BLaER1 (cell line): Measurements from ENCODE around the gene DHRS13.

Source experiments
- H3K27ac ChIP-seq: shearing (Covaris generic); formaldehyde crosslinking; 2 replicates; pipeline ENCODE4 v1.8.1; 2022
- H3K27me3 ChIP-seq: shearing (Covaris generic); formaldehyde crosslinking; 2 replicates; pipeline ENCODE4 v1.8.1; 2022
- H3K36me3 ChIP-seq: shearing (Covaris generic); formaldehyde crosslinking; 2 replicates; pipeline ENCODE4 v1.8.1; 2022
- H3K4me1 ChIP-seq: shearing (Covaris generic); formaldehyde crosslinking; 2 replicates; pipeline ENCODE4 v1.8.1; 2022
- H3K4me2 ChIP-seq: shearing (Covaris generic); formaldehyde crosslinking; 2 replicates; pipeline ENCODE4 v1.8.1; 2022
- H3K4me3 ChIP-seq: shearing (Covaris generic); formaldehyde crosslinking; 2 replicates; pipeline ENCODE4 v1.8.1; 2022
- H3K9ac ChIP-seq: shearing (Covaris generic); formaldehyde crosslinking; 2 replicates; pipeline ENCODE4 v1.8.1; 2022
- H3K9me3 ChIP-seq: shearing (Covaris generic); formaldehyde crosslinking; 2 replicates; pipeline ENCODE4 v1.8.1; 2022
- H4K20me1 ChIP-seq: shearing (Covaris generic); formaldehyde crosslinking; 2 replicates; pipeline ENCODE4 v1.8.1; 2022
- Cebpa-rat ChIP-seq: shearing (Covaris generic); IDR thresholded peaks from 2 replicates; pipeline ENCODE4 v1.8.1; 2022

The DHRS13 gene

DNA sequence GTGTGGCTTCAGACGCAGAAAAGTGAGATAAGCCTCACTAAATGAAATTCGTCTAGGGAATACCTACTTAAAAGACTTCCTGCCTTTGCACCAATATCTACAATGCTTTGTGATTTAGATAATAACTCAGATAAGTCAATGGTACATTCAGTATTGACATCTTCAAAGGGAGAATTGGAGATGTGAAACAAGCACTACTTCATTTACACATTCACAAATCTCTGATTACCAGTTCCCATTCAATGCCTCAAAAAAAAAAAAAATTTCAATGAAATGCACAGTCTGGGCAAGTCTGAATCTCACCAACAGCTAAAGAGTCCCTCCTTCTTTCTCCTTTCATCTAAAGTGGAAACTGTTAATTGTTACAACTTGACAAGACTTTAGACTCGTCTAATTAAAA is 44.8 kb upstream of the DHRS13 start:
- H3K4me2 ChIP-seq = peak overlapping the region; percentile 94
- no peak for TF ChIP-seq Cebpa-rat
- peak overlapping the region; percentile 96 for H3K9ac ChIP-seq
- peaks cover 67% of the 10 kb centered on the region for H4K20me1 ChIP-seq
- H3K4me3 ChIP-seq = peak overlapping the region; percentile 83
- peaks cover 54% of the 10 kb centered on the region for H3K4me1 ChIP-seq
- H3K36me3 ChIP-seq = peaks cover 43% of the 10 kb centered on the region
- no peak overlapping the region for H3K27ac ChIP-seq
- H3K27me3 ChIP-seq = no peaks in the 10 kb centered on the region
- no peaks in the 10 kb centered on the region for H3K9me3 ChIP-seq

DNA sequence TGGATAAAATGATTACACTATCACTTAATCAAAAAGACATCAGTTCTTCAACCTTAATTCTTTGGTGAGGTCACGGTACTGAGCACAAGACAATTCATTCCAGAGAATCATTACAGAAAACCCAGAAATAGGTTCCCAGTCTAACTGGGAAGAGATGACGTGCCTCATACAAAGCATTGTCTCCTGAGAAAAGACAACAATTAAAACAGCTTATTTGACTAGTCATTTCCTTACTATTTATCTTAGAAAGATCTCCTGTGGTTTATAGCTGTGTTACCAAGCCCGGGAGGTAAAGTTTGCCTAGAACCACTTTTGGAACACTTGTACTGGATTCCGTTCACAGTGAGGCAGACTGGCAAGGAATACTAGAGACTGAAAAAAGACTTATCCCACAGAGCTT is 43.4 kb upstream of the DHRS13 start:
- Histone ChIP-seq H3K4me2 (peak overlapping the region; percentile 94), H3K27me3 (no peaks in the 10 kb centered on the region), H3K4me1 (peaks cover 66% of the 10 kb centered on the region), H3K4me3 (no peak overlapping the region), H3K36me3 (peaks cover 54% of the 10 kb centered on the region), H4K20me1 (peaks cover 81% of the 10 kb centered on the region), H3K9ac (no peak overlapping the region; the same call in 1 of the 2 replicates), H3K9me3 (no peaks in the 10 kb centered on the region), H3K27ac (no peak overlapping the region)
- no peak for TF ChIP-seq Cebpa-rat

DNA sequence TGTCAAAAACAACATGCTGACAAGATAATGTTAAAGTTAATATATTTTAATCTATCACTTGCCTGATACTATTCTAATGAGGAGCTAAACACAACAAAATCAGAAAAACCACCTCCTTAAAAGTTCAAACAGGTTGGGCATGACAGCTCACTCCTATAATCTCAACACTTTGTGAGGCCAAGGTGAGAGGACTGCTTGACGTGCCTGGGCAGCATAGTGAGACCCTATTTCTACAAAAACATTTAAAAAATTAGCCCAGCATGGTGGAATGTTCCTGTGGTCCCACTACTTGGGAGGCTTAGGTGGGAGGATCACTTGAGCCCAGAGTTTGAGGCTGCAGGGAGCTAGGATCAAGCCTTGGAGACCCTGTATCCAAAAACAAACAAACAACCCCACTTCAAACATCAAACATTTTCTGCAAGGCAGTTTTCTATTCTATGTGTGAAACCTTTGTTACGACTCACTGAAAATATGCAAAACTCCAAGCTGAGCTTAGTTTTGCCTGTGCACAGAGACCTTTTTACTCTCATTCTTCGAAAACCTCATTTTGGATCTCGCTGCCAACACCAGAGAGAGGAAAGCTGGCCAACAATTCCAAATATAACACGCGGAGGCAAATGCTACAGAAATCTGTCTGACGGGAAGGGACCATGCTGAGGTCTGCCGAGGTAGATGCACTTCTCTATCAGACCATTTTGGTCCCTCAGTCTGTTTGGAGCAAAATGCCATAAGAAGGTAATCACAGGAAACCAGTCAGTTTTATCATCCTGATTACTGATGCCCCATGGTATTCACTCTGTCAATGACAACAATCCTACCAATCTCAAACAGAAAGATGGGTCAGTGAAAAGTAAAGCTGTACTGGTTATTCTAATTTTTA is 42.2 kb upstream of the DHRS13 start:
- H4K20me1 ChIP-seq = peaks cover 92% of the 10 kb centered on the region
- H3K27ac ChIP-seq = no peak overlapping the region
- H3K36me3 ChIP-seq = peaks cover 54% of the 10 kb centered on the region
- H3K4me3 ChIP-seq = no peak overlapping the region
- H3K9me3 ChIP-seq = no peaks in the 10 kb centered on the region
- H3K9ac ChIP-seq = no peak overlapping the region
- H3K27me3 ChIP-seq = no peaks in the 10 kb centered on the region
- H3K4me2 ChIP-seq = 0 out of 2 replicates have a peak overlapping the region, but pooled peaks have one; percentile 7
- no peak for TF ChIP-seq Cebpa-rat
- peaks cover 77% of the 10 kb centered on the region for H3K4me1 ChIP-seq

DNA sequence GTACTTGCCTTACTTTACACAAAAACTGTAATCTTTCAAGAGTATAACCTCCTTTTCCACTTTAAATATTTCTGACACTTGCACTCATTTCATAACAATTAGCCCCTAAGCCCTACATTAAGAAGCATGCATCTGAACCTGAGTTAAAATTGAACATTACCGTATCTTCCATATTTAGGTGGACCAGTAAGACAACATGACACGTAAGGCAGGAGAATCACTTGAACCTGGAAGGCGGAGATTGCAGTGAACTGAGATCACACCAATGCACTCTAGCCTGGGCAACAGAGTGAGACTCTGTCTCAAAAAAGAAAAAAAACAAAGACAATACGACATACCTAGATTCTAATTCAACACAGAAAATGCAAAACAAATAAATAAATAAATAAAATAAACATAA is 41.5 kb upstream of the DHRS13 start:
- Histone ChIP-seq H4K20me1 (peaks cover 100% of the 10 kb centered on the region), H3K4me2 (no peak overlapping the region), H3K4me3 (no peak overlapping the region), H3K4me1 (peaks cover 85% of the 10 kb centered on the region), H3K36me3 (peaks cover 61% of the 10 kb centered on the region), H3K9me3 (no peaks in the 10 kb centered on the region), H3K9ac (no peak overlapping the region), H3K27ac (no peak overlapping the region), H3K27me3 (no peaks in the 10 kb centered on the region)
- no peak for TF ChIP-seq Cebpa-rat

DNA sequence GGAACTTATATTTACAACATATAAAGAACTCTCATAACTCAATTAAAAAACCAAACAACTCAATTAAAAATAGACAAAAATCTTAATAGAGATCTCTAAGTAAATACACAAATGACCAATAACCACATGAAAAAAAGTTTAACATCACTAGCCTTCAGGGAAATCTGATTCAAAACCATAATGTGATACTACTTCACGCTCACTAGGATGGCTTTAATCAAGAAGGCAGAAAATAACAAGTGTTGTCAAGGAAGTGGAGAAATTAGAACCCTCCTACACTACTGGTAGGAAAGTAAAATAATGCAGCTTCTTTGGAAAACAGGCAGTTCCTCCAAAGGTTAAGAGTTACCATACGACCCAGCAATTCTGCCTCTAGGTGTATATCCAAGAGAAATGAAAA is 40.0 kb upstream of the DHRS13 start:
- Histone ChIP-seq H3K9ac (no peak overlapping the region), H3K27ac (no peak overlapping the region), H3K9me3 (no peaks in the 10 kb centered on the region), H4K20me1 (peaks cover 100% of the 10 kb centered on the region), H3K4me1 (peaks cover 91% of the 10 kb centered on the region), H3K27me3 (no peaks in the 10 kb centered on the region), H3K36me3 (peaks cover 72% of the 10 kb centered on the region), H3K4me3 (no peak overlapping the region), H3K4me2 (no peak overlapping the region)
- TF ChIP-seq Cebpa-rat = no peak

DNA sequence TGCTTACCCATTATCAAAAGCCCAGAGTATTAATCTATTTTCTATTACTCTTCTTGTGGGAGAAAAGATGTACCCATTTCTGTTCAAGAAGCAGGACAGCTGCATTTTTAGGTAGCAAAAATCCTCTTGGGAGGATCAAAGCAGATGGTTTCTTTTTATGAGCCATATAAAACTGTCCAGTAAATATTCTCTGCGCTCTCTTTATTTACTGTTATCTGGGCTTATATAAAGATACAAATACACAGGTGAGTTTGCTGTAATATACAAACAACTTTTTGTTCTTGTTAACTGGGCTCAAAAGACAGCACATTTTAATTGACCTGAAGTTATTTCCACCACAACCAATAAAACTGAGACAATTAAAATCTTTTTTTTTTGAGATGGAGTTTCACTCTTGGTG is 38.4 kb upstream of the DHRS13 start:
- Histone ChIP-seq H3K9me3 (no peaks in the 10 kb centered on the region), H3K36me3 (peaks cover 64% of the 10 kb centered on the region), H3K4me1 (peaks cover 91% of the 10 kb centered on the region), H3K4me3 (no peak overlapping the region; the same call in 1 of the 2 replicates), H3K27me3 (no peaks in the 10 kb centered on the region), H3K9ac (peak overlapping the region; percentile 40; the same call in 1 of the 2 replicates), H3K4me2 (peak overlapping the region; percentile 74), H3K27ac (0 out of 2 replicates have a peak overlapping the region, but pooled peaks have one; percentile 7), H4K20me1 (peaks cover 100% of the 10 kb centered on the region)
- TF ChIP-seq Cebpa-rat = no peak

DNA sequence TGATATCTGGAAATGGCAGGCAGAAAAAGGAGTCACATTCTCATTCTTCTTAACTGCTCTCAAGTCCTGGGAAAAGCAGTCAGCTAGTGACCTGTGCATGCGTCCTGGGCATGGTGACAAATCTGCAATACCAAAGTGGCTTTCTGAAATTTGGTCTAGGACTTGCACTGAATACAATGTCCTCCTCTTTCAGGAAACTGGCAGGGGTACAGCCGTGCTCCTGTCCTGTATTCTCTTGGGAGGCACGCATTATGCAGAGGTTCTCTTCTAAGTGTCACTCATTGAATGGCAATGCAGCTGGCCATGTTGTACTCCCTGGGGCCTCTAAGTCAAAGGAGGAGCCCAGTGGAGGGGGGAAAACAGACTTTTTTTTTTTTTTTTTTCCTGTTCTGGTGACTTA is 37.8 kb upstream of the DHRS13 start:
- Histone ChIP-seq H3K36me3 (peaks cover 59% of the 10 kb centered on the region), H3K4me1 (peaks cover 91% of the 10 kb centered on the region), H4K20me1 (peaks cover 100% of the 10 kb centered on the region), H3K4me3 (no peak overlapping the region; the same call in 1 of the 2 replicates), H3K4me2 (peak overlapping the region; percentile 74), H3K9ac (peak overlapping the region; percentile 40; the same call in 1 of the 2 replicates), H3K9me3 (no peaks in the 10 kb centered on the region), H3K27me3 (no peaks in the 10 kb centered on the region), H3K27ac (peak overlapping the region; percentile 7; the same call in 1 of the 2 replicates)
- TF ChIP-seq Cebpa-rat = no peak

DNA sequence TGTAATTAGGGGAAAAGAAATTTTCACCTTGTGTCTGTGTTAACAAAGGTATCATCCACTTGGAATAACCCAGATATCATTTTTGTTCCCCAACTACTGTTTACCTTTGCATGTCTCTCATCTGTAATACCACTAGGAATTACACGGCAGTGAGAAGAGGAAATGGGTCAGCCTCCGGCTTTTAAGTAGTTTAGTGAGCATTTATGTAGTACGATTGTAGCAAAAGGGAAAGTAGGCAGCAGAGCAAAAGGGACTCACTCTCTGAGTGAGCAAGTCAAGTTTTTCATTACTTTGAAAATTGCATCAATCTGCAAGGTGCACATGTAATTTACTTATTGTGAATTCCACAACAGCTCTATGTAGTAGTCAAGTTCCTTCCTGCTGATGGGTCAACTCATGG is 37.3 kb upstream of the DHRS13 start:
- Histone ChIP-seq H4K20me1 (peaks cover 100% of the 10 kb centered on the region), H3K4me2 (peak overlapping the region; percentile 74), H3K27me3 (no peaks in the 10 kb centered on the region), H3K4me3 (no peak overlapping the region), H3K27ac (no peak overlapping the region; the same call in 1 of the 2 replicates), H3K4me1 (peaks cover 92% of the 10 kb centered on the region), H3K9me3 (no peaks in the 10 kb centered on the region), H3K9ac (peak overlapping the region; percentile 40; the same call in 1 of the 2 replicates), H3K36me3 (peaks cover 56% of the 10 kb centered on the region)
- TF ChIP-seq Cebpa-rat = no peak

DNA sequence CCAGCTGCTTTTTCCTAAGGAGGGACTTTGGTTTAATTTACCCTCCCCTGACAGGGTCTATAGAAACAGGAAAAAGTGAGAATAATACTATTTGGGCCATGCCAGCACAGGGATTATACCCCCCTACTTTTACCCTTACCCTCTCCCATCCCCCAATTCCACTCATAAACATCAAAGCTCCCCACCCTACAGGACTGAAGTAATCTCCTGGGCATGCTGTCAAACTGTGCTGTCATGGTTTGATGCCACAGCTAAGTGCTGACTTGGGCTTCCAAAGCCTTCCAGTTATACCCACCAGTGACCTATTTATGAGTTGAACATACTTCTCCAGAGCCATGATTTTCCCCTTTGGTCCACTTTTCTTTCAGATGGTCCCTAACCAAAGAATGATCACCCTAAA is 35.7 kb upstream of the DHRS13 start:
- no peak for TF ChIP-seq Cebpa-rat
- no peak overlapping the region for H3K27ac ChIP-seq
- no peak overlapping the region; the same call in 1 of the 2 replicates for H3K9ac ChIP-seq
- no peak overlapping the region for H3K4me3 ChIP-seq
- H3K27me3 ChIP-seq = no peaks in the 10 kb centered on the region
- H3K4me1 ChIP-seq = peaks cover 89% of the 10 kb centered on the region
- peaks cover 57% of the 10 kb centered on the region for H3K36me3 ChIP-seq
- H3K9me3 ChIP-seq = no peaks in the 10 kb centered on the region
- H4K20me1 ChIP-seq = peaks cover 100% of the 10 kb centered on the region
- peak overlapping the region; percentile 74 for H3K4me2 ChIP-seq

DNA sequence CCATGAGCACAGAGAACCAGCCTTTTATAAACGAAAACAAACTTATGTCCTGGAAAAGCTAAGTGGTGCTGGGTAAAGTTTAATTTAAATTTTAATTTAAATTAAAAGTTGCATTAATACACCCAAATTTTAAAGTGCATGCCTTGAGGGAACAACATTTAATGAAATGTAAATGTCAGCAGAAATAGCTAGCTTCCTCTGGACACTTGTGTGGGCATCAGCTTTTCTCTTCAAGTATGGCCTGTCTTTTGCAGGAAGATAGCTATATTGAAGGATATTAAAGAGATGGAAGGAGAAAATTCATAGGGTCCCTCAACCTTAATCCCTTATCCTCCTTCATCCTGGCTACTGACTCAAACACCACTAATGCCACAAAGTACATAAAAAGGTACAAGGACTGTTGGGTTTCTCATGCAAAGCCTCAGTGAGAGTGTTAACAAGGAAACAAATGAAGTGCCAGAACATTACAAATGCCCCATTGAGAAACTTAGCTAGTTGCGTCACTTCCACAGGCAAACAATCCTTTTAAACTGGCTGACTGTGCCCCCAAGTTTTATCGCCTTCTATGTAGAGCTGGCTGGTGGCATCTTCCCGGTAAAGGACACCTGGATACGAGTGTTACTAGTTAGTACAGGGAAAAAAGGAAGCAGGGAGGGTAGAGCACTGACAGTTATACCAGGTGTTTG is 34.3 kb upstream of the DHRS13 start:
- H3K4me3 ChIP-seq = no peak overlapping the region
- peak overlapping the region; percentile 48; the same call in 1 of the 2 replicates for H3K9ac ChIP-seq
- 0 out of 2 replicates have a peak, but pooled peaks have one; percentile 32 for TF ChIP-seq Cebpa-rat
- peak overlapping the region; percentile 49 for H3K27ac ChIP-seq
- H3K4me1 ChIP-seq = peaks cover 78% of the 10 kb centered on the region
- no peaks in the 10 kb centered on the region for H3K9me3 ChIP-seq
- H3K4me2 ChIP-seq = peak overlapping the region; percentile 66
- H4K20me1 ChIP-seq = peaks cover 100% of the 10 kb centered on the region
- H3K27me3 ChIP-seq = no peaks in the 10 kb centered on the region
- peaks cover 57% of the 10 kb centered on the region for H3K36me3 ChIP-seq
